HEK293 (cell line): Measurements from ENCODE around the gene SF3A1.

Experiments
- KLF1 ChIP-seq: fragments of 450-650 bp; formaldehyde crosslinking; IDR thresholded peaks from 2 replicates; pipeline ENCODE4 v1.5.1; 2016; ENCODE audit warnings: missing biosample characterization, missing genetic modification characterization
- SCRT2 ChIP-seq: fragments of 450-650 bp; formaldehyde crosslinking; IDR thresholded peaks from 2 replicates; pipeline ENCODE4 v1.5.1; 2016; ENCODE audit warnings: missing biosample characterization, missing genetic modification characterization
- SP7 ChIP-seq: fragments of 450-650 bp; formaldehyde crosslinking; IDR thresholded peaks from 2 replicates; pipeline ENCODE4 v1.5.1; 2016; ENCODE audit warnings: missing biosample characterization, missing genetic modification characterization
- ZNF146 ChIP-seq: fragments of 450-650 bp; formaldehyde crosslinking; IDR thresholded peaks from 2 replicates; pipeline ENCODE4 v1.5.1; 2016; ENCODE audit warnings: missing biosample characterization, missing genetic modification characterization
- ZNF274 ChIP-seq, 2 experiments: fragments of 200-500 bp in 1 of 2; fragments of 450-650 bp in 1 of 2; sonication (Bioruptor generic) in 1 of 2; formaldehyde crosslinking in 1 of 2; IDR thresholded peaks; 2 replicates each; pipeline versions ENCODE4 v1.5.1 to v1.6.1; 2014 to 2016; ENCODE audit warnings: borderline replicate concordance in 1 of 2, inconsistent platforms in 1 of 2, low read length in 1 of 2, missing biosample characterization in 1 of 2, missing genetic modification characterization in 1 of 2
- ZNF776 ChIP-seq: fragments of 450-650 bp; formaldehyde crosslinking; IDR thresholded peaks from 2 replicates; pipeline ENCODE4 v1.5.0; 2017; ENCODE audit warnings: missing biosample characterization, missing genetic modification characterization, borderline replicate concordance
- TF ChIP-seq, protein P1 (sequence below): fragments of 450-650 bp; formaldehyde crosslinking; IDR thresholded peaks from 2 replicates; pipeline ENCODE4 v1.5.1; 2016; ENCODE audit warnings: missing biosample characterization, missing genetic modification characterization
- TF ChIP-seq, protein P2 (sequence below): fragments of 450-650 bp; formaldehyde crosslinking; IDR thresholded peaks from 2 replicates; pipeline ENCODE4 v1.5.1; 2016; ENCODE audit warnings: missing biosample characterization, missing genetic modification characterization

DNA sequence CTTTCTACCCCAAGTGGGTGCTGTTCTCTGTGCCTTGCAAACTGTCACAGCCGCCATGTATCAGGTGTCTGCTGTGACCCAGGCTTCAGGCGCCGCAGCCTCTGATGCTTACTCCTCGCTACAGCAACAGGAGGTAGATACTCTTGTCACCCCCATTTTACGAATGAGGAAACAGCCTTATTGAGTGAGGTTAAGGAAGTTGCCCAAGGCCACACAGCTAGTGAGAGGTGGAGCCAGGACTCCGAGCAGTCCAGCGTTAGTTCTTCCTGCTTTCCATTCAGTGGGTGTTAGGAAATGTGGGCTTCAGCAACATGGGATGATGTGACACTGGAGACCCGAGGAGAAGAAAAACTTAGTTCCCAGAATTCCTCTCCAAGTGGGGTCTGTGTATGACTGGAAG, 16.2 kb upstream of the SF3A1 start:
- TF ChIP-seq, protein P1, sequence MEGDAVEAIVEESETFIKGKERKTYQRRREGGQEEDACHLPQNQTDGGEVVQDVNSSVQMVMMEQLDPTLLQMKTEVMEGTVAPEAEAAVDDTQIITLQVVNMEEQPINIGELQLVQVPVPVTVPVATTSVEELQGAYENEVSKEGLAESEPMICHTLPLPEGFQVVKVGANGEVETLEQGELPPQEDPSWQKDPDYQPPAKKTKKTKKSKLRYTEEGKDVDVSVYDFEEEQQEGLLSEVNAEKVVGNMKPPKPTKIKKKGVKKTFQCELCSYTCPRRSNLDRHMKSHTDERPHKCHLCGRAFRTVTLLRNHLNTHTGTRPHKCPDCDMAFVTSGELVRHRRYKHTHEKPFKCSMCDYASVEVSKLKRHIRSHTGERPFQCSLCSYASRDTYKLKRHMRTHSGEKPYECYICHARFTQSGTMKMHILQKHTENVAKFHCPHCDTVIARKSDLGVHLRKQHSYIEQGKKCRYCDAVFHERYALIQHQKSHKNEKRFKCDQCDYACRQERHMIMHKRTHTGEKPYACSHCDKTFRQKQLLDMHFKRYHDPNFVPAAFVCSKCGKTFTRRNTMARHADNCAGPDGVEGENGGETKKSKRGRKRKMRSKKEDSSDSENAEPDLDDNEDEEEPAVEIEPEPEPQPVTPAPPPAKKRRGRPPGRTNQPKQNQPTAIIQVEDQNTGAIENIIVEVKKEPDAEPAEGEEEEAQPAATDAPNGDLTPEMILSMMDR (tag by site-specific recombination): no peak
- TF ChIP-seq ZNF146: no peak
- TF ChIP-seq KLF1 (tag by site-specific recombination): no peak
- TF ChIP-seq ZNF776: no peak
- TF ChIP-seq, protein P2, sequence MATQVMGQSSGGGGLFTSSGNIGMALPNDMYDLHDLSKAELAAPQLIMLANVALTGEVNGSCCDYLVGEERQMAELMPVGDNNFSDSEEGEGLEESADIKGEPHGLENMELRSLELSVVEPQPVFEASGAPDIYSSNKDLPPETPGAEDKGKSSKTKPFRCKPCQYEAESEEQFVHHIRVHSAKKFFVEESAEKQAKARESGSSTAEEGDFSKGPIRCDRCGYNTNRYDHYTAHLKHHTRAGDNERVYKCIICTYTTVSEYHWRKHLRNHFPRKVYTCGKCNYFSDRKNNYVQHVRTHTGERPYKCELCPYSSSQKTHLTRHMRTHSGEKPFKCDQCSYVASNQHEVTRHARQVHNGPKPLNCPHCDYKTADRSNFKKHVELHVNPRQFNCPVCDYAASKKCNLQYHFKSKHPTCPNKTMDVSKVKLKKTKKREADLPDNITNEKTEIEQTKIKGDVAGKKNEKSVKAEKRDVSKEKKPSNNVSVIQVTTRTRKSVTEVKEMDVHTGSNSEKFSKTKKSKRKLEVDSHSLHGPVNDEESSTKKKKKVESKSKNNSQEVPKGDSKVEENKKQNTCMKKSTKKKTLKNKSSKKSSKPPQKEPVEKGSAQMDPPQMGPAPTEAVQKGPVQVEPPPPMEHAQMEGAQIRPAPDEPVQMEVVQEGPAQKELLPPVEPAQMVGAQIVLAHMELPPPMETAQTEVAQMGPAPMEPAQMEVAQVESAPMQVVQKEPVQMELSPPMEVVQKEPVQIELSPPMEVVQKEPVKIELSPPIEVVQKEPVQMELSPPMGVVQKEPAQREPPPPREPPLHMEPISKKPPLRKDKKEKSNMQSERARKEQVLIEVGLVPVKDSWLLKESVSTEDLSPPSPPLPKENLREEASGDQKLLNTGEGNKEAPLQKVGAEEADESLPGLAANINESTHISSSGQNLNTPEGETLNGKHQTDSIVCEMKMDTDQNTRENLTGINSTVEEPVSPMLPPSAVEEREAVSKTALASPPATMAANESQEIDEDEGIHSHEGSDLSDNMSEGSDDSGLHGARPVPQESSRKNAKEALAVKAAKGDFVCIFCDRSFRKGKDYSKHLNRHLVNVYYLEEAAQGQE (tag by site-specific recombination): no peak
- TF ChIP-seq ZNF274 (IDR thresholded peaks at IDR 0.05; ENCODE audit: low read length): no peak
- TF ChIP-seq ZNF274 (tag by site-specific recombination; IDR thresholded peaks at IDR 0.05; ENCODE audit: borderline replicate concordance): no peak
- TF ChIP-seq SCRT2: no peak
- no peak for TF ChIP-seq SP7 (tag by site-specific recombination)
